GM18505 (cell line): ENCODE measurements around the gene UNC5A.

Experiments used
- ATAC-seq: cut with Tn5 transposase; IDR thresholded peaks from one replicate; pipeline ENCODE4 v1.9.1; 2021; ENCODE audit not compliant: unreplicated experiment
- POLR2A ChIP-seq: IDR thresholded peaks from 4 replicates; pipeline ENCODE4 v1.6.1; 2011; ENCODE audit warnings: borderline replicate concordance; ENCODE audit not compliant: insufficient read depth, insufficient read length; ENCODE audit errors: extremely low read depth

The UNC5A gene

DNA sequence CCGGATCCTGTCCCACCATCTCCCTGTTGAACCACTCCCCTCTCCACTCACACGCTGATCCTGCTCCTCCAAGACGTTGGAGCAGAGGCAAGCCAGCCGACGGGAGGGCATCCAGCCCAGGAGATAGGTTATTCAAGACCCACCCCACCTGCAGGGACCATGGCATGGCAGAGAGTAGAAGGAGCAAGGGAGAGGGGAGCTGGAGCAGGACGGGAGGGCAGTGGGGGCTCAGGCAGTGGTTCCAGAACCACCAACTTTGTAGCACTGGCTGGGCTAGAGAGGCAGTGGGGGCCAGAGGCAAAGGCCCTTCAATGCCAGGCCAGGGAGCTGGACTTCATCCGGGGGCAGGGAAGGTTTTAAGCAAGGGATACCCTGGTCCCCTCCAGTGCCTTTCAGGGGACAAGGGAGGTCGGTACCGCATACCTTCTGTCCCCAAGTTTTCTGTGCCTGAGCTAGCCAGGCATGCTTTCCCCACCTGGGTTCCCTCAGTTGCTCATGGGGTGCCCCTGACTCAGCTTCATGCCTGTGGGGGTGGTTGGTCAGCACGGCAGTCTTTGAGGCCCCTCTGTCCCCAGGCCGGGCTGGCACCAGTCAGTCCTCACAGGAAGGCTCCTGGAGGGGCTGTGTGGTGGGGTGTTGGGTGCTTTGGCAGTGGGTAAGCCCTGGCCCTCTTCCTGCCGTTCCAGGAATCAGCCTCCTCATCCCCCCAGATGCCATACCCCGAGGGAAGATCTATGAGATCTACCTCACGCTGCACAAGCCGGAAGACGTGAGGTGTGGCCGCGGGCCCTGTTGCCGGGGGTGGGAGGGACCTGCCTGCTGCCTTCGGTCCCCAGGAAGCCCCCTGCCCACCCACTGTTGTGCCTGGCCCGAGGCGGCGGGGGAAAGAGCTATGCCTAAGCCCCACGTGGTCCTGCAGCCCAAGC is 66.4 kb downstream of the UNC5A start:
- no peak for ATAC-seq
- TF ChIP-seq POLR2A: no peak

DNA sequence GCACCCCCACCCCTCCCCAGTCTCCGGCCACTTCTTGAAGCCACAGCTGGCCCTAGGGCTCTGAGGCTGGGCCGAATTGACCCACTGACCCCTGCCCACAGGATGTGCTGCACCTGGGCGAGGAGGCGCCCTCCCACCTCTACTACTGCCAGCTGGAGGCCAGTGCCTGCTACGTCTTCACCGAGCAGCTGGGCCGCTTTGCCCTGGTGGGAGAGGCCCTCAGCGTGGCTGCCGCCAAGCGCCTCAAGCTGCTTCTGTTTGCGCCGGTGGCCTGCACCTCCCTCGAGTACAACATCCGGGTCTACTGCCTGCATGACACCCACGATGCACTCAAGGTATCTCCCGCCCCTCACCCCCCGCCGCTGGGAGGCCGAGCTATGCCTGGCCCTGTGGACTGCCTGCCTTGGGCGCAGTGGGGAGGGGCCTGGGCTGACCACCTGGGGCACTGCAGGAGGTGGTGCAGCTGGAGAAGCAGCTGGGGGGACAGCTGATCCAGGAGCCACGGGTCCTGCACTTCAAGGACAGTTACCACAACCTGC is 67.5 kb downstream of the UNC5A start:
- ATAC-seq: no peak
- no peak for TF ChIP-seq POLR2A

DNA sequence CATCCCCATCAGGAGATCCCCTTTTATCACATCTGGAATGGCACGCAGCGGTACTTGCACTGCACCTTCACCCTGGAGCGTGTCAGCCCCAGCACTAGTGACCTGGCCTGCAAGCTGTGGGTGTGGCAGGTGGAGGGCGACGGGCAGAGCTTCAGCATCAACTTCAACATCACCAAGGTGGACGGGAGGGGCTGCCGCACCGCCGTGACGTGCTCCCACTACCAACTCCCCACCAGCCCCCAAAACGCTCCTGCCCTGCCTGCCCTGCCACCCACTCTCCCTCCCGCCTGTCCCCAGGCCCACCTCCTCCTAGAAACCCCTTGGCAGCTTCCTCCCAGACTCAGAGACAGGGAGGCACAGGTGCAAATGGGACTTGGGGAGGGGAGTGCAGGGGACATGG is 68.1 kb downstream of the UNC5A start:
- no peak for TF ChIP-seq POLR2A
- no peak for ATAC-seq

DNA sequence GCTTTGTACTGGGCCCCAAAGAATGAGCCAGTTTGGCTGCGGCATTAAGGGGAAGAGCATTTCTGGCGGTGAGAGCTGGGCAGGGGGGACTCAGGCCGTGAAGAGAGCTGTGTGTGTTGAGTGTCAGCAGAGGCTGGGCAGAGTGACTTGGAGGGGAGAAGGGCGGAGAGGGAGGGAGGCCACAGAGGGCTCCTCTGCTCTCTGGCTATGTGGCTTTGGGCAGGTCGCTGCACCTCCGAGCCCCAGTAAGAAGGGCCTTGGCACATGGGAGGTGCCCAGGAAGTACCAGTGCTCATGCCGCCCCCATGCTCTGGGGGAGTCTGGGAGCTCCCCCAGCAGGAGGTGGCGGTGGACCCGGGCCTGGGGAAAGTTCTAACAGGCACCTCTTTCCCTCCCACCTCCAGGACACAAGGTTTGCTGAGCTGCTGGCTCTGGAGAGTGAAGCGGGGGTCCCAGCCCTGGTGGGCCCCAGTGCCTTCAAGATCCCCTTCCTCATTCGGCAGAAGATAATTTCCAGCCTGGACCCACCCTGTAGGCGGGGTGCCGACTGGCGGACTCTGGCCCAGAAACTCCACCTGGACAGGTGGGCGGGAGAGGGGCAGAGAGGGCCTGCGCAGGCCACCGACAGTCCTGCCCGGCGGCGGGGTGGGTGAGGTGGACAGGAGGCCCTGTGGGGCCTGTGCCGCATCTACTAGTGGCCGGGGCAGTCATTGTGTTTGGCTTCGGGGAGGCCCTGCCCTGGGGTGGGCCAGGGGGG is 68.7 kb downstream of the UNC5A start:
- ATAC-seq: no peak
- TF ChIP-seq POLR2A: no peak

DNA sequence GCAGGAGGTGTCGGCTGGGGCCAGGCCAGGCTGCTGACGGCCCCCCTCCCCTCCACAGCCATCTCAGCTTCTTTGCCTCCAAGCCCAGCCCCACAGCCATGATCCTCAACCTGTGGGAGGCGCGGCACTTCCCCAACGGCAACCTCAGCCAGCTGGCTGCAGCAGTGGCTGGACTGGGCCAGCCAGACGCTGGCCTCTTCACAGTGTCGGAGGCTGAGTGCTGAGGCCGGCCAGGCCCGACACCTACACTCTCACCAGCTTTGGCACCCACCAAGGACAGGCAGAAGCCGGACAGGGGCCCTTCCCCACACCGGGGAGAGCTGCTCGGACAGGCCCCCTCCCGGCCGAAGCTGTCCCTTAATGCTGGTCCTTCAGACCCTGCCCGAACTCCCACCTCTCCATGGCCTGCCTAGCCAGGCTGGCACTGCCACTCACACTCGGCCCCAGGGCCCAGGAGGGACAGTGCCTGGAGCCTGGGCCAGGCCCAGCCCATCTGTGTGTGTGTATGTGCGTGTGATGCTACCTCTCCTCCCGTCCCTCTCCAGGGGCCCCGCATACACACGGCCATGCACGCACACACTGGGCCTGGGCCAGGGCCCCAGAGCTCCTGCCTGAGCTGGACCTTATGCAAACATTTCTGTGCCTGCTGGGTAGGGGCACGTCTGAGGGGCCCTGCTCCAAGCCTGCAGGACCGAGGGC is 69.5 kb downstream of the UNC5A start:
- no peak for TF ChIP-seq POLR2A
- ATAC-seq: no peak

DNA sequence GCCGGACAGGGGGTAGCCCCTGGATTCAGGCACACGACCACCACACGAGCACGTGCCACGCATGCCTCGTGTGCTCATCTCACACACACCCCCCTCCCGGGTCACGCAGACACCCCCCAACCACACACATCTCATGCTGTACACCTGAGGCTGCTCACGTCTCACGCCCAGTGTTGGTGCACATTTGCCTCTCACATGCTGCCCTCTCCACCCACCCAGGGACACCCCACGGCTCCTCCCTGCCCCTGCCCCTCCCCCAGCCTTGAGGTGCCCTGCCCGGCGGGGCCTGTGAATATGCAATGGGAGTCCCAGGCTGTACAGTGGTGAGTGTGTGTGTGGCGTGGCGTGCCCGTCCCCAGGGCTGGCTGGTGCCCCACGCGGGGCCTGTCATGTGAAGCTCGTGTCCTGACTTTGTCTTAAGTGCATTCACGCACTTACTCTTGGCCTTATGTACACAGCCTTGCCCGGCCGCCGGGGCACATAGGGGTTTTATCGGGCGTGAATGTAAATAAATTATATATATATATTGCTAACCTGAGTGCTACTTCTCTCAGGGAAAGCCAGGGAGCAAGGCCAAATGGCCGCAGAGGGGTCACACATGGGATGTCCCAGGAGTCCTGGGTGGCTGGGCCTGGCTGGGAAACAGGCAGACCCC is 70.1 kb downstream of the UNC5A start:
- no peak for ATAC-seq
- no peak for TF ChIP-seq POLR2A

DNA sequence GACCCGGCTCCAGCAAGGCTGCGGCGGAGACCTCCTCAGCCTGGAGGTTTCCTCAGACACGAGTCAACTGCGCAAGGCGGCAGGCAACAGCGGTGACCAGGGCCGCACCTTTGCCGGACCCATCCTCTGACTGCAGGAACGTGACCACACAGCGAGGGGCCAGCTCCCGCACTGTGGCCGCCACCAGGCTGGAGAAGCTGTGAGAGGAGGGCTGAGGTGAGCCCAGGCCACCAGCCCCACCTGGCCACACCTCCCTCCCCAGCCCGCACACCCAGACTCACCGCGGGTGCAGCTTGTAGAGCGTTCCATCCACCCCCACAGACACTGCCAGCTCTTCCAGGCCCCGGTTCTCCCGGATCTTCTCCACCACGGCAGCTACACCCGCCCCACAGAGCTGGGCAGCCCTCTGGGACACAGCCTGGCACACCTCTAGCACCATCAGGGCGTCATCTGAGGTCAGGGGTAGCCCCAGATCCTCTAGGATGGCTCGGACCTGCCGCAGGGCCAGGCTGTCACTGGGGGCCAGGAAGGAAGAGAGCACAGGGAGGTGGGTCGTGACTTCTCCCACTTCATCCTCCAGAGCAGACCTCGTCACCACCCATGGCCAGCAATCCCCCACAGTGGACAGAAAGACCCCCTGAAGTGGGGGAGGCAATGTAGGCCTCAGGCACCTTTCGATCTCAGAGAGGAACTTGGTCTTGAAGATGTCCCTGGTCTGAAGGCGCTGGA is 70.8 kb downstream of the UNC5A start:
- no peak for TF ChIP-seq POLR2A
- ATAC-seq: no peak

DNA sequence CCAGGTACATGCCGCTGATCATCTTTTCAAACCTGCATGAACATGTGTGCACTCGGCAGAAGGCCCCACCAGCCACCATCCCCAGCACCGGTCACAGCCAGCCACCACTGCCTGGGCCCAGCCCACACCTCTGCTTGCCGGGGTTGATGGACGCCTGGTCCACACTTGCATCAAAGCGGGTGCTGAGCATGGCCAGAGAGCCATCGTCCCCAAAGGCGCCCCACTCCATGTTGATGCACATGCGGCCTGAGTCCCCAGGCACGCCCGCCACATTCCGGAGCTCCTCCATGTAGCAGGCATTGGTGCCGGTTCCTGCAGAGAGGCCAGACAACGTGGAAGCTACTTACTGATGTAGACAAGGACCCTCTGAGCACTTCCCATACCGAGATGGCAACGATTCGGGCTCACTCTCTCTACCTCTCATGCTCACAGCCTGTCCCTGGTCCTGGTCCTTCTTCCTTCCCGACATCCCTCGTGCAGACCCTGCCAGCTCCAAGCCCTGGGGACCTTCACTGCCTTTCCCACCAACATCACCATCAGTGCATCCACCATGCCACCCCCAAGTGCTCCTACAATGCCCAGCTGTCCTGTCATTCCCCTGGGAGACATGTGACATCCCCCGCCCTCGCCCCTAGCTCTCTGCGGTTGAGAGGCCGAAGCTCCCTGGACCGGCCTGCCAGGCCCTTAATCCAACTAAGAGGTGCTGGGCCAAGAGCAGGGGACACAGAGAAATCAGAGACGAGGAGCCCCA is 71.6 kb downstream of the UNC5A start:
- no peak for TF ChIP-seq POLR2A
- no peak for ATAC-seq

DNA sequence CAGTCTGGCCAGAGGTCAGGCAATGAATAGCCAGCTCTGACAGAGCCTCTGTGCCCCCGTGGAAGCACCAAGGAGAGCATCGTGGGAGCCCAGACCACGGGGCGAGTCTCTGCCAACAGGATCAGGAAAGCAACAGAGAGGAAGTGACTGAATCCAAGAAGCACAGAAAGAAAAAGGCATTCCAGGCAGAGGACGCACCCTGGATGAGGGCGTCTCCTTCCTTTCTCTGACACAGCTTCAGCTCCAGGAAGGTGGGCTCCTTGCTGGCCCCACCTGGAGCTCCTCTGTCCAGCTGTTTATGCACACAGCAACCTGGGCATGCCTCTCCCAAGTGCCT is 72.2 kb downstream of the UNC5A start:
- no peak for ATAC-seq
- TF ChIP-seq POLR2A: no peak

DNA sequence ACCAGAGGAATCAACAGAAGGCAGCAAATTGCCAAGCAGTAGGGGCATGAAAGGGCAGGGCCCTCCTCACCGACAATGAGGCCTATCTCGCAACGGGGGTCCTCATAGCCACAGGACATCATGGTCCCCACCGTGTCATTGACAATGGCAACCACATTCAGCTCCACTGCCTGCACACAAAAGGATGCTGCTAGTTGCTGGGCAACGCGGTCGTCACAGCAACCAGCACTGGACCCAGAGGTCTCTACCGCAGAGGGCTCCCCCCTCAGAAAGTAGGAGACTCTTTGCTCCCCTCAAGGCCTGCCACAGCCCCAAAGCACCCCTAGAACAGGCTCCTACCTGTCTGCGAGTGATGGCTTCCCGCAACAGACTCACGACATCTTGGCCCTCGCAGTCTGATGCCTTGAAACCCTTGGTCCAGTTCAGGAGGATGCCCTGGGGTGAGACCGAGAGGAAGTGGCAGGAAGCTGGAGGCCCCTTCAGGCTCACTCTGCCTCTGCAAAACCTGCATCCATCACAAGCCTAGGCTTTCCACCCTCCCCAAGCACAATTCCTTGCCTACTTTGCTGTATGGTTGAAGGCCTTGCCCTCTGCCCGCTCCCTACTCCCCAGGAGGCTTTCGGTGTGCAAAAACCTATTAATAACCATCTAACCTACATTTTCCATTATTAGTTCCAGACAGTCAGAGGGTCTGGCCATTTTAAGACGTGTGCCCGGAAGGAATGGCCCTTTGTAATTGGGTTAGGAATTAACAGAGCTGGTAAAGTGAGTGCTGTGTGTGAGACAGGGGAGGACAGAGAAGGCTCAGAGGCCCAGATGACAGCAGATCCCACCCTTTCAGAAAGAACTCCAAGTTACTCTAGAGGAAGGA is 73.6 kb downstream of the UNC5A start:
- ATAC-seq: no peak

DNA sequence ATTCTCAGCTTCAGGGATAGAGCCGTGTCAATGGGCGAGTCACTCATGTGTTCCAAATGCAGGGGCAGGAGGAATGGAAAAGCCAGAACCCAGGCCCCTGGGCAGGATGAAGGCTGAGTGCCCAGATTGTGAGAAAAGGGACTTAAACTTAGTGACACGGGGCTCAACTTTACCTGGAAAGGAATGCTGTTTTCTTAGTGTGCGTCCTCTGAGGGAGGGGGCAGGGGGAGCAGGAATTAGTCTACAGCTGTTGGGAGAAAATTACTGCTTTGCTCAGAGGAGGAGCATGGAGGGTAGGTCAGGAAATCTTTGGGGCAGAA is 74.2 kb downstream of the UNC5A start:
- no peak for TF ChIP-seq POLR2A
- ATAC-seq: no peak

More for the DNA sequence above, 73.6 kb downstream of the UNC5A start:
- TF ChIP-seq POLR2A: no peak
